Stimulated activated CD8-positive, alpha-beta memory T cell treated with anti-CD3 and anti-CD28 coated beads, Interleukin-12 subunit alpha, Interleukin-12 subunit beta, amount 100 ng/mL, for 1 hour (primary cell): ENCODE results near the gene ANKRD23.
"Not testable (repeated sequence)": the region's sequence is repeated elsewhere in the genome, so short reads cannot be mapped to it uniquely, and the experiment has no call there.

Source experiments
- DNase-seq: peaks from one replicate; pipeline ENCODE4 v3.0.0-alpha.2; 2020; ENCODE audit warnings: low read depth

Gene ANKRD23

DNA sequence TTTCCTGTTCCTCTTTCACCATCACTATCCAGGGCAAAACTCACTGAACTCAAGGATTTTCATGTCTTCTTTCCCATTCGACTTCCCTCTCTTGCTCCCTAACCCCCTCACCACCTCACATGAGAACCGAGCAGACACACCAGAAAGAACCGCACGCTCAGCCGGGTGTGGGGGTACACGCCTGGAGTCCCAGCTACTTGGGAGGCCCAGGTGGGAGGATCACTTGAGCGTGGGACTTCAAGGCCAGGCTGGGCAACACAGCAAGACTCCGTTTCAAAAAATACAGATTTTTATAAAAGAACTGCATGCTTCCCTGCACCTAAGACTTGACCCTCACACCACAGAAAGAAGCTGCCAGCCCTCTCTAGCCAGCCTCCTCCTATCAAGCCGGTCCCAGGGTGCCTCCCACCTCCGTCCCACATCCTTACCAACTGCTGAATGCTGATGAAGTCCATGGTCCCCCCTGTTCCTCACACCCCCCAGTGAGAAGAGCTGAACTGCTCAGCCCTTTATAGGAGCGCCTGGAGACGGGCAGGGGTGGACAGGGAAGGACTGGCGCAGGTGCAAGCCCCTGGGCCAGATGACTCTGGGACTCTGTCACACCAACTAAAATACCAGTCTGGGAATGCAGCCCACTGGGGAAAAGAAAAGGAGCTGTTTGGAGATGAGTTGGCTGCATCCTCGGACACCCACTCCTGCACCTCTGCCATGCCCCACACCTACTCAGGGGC is at the start of gene ANKRD23:
Gene ANKRD23 (minus strand): TSS at position 484 of the 731 bp plus-strand sequence. CDS start 29 bp downstream, at position 455.
- no peak for DNase-seq

GRCh38 chr2:96891591-96892333 is 47.9 kb upstream of the ANKRD23 start:
- no peak for DNase-seq

DNA sequence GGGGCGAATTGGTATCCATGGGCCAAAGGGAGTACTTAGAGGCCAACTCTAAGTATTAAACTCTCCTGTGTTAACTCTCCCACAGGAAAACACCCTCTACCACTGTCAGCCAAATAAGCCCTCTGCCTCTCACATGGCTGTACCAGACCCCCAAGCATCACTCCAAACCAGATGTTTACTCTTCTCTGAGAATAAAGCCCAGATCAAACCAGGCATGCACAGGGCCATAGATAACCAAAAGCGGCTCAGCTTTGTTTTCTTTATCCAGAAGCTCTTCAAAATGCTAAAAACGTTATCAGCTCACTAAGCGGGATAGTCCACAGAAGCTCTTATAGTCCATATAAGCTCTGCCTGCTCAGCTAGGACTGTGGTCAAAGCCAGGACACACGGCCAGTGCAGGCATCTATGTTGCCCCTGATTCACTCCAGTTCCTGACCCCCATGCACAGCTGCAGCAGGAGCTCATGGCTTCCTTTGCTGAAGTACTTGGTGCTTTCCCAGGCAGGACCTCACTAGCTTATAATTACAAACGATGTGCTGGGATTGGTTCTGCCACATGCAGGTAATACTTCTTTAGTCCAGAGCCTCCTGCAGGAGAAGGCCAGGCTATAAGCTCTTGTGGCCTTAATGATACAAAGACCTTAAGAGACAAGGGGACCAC is 47.0 kb upstream of the ANKRD23 start:
- no peak for DNase-seq

- no peak for DNase-seq
Observed at GRCh38 chr2:96890252-96890651, 46.4 kb upstream of the ANKRD23 start.

GRCh38 chr2:96889502-96889901 is 45.7 kb upstream of the ANKRD23 start:
- DNase-seq: not testable (repeated sequence)

DNA sequence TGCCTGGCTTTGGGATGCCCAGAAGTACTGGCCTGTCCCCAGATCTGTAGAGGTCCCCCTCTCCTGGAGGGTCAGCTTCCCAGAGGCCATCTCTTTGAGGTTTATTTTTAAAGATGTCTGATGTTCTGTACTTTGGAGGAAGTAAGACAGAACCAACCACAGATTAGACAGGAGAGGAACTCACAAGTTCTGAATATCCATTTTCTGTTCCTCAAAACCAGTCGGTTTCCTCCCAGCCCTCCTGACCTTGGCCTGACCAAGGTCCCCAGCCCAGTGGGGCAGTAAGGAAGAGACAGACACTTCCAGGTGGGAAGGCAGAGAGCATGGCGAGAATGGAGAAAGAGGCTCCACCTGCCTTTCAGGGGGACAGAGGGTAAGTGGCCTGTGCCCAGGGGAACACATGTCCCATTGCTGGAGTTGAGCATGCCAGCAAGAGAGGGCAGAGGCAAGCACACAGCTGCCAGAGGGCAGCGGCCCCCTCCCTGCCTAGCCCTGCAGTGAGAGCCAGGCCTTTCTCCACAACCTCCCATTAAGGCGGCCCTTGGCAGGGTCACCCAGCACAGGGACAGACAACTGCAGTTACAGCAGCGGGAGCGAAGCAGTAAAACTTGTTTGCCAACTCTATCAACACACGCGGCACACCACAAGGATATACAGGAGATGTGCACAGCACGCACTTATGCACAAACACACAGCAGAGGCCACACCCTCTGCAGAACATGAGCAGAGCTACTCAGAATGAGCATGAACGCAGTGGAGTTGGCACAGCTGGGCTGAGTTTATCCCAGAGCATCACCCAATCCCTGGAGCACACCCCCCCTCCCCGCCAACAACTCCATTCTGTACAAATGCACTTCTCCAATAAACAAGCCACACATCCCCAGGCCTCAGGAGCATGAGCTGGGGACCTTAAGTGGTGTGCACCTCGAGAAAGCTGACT is 44.5 kb upstream of the ANKRD23 start:
- no peak for DNase-seq

DNA sequence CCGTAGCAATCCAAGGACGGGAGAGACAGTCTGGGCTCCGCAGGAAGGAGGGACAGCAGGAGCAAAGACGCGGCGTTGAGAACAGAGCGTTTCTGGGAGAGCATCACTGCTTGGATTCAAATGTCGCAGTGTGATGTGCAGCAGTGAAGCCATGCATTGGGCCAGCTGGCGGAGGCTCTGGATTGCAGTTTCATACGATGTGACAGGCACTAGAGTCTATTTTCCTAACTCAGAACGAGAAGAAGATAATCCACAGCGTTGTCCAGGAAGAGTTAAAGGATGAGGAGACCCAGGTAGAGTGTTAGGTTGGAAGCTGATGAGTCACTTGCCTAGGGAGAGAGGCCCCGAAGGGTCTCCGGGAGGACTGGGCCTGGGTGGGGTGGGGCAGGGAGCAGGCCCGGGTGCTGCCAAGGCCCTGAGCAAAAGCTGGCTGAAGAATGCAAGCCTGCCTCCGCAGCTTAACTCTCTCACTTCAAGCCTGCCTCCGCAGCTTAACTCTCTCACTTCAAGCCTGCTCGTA is 43.7 kb upstream of the ANKRD23 start:
- no peak for DNase-seq

GRCh38 chr2:96885432-96886347 is 41.9 kb upstream of the ANKRD23 start:
- DNase-seq: no peak

DNA sequence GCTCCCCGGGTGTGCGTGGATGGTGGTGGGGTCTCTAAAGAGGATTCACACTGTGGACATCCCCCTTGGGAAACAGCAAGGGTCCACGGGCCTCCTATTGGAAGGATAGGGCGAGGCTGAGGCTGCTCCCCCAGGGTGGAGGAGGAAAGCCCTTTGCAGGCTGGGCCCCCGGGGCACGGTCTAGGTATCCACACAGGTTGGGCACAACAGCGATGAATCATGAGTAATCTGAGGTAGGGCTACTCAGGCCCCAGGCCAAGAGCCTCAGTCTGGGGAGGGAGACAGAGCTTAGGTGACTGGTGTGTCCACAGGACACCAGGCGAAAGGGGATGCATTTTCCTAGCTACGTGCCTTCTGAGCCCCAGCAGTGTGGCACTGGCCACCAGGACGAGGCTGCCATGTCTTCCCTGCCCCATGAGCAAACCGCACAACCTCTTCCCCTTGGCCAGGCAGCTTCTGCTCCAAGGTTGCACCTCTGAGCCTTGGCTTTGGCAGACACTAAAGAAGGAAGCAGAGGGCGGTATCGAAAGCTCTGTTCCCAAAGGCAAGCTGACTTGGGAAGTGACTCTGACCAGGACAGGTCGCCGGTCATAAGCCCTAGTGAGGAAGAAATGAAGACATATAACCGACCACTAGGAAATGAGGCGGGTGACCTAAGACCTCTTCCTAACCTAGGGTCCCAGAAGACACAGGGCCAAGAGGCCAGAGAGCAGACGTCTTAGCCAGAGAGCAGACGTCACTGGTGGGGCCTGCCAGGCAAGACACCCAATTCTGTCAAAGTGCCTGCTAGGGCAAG is 40.7 kb upstream of the ANKRD23 start:
- DNase-seq: no peak

DNA sequence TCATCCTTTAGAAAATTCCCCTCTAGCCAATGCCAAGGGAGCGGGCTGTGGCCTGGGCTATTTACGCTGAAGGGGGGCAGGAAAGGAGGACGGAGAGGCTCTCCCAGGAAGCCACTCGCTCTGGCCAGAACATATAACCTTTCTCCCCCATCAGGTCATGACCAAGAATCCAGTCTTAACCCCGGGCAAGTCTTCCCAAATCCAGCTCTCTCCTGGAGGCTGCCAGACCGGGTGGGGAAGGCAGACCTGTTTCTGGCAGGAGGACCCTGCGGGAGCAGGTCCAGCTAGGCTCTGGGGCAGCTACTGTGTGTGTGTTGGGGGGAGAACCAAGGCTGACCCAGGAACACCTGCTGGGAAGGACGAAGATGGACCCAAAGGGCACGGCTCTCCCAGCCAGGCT is 39.5 kb upstream of the ANKRD23 start:
- DNase-seq: no peak

- no peak for DNase-seq
Observed at GRCh38 chr2:96882906-96883305, 39.1 kb upstream of the ANKRD23 start.

DNA sequence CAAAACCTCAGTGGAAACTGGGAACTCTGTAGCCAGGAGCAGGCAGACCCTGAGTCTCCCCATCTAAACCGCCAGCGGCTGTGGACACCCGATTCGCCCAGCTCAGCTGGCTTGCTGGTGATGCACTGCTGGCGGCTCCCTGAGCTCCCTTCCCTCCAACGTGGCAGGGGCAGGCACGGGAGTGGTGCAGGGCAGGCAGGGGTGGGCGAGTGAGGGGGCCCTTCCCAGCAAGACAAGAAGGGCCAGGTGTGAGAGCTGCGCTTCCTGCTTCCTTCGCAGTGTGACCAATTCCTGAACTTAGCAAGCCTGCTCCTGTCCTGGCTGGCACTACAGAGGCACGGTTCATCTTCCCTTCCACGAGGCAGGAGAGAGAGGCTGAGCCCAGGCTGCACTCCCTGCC is 38.4 kb upstream of the ANKRD23 start:
- no peak for DNase-seq

DNA sequence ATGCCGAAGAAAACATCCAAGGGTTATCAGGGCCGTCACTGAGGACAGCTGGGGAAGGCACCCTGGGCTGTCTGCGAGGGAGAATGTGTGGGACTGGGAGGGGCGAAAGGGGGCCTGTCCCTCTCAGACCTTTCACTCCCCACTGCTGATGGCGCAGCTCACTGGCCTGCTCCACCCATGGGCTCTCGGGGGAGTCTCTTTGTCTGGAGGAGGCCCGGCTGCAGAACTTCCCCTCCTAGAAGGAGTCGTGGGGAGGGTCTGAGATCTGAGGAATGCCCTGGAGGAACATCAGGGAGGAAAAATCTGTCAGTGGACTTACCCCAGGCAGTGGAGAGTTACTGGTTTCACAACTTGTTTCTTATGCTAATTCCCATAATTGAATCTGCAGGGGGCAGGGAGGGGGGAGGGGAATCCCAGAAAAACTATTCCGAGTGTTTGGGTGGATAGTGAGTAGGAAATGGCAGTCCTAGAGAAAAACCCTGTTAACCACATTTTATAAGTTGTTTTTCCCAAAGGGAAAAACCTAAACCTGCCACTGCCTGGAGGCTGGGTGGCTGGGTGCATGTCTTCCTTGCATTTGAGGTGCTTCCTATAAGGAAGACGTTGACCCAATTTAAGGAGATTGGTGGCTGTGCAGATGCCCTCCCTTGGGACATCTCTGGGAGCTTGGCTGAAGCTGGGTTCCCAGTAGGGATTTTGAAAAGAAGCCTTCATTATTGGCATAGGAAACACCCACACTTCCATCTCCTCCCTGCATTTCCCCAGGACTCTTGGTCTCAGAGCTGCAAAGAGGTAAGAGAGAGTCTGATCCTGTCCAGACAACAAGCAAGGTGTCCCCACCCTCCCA is 37.8 kb upstream of the ANKRD23 start:
- no peak for DNase-seq

DNA sequence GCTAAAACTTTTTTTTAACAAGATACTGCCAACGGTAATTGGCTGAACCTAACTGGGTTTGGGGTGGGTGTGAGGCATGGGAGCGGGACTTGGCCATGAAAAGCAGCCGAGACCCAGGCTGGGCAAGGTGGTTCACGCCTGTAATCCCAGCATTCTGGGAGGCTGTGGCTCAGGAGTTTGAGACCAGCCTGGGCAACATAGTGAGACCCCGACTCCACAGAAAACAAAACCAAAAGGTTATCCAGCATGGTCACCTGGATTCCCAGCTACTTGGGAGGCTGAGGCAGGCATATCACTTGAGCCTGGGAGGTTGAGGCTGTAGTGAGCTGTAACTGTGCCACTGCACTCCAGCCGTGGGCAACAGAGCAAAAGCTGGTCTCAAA is 37.1 kb upstream of the ANKRD23 start:
- DNase-seq: no peak

GRCh38 chr2:96879545-96880040 is 35.8 kb upstream of the ANKRD23 start:
- DNase-seq: no peak

GRCh38 chr2:96878796-96879544 is 35.1 kb upstream of the ANKRD23 start:
- DNase-seq: no peak

- no peak for DNase-seq
Observed at GRCh38 chr2:96878171-96878570, 34.4 kb upstream of the ANKRD23 start.

DNA sequence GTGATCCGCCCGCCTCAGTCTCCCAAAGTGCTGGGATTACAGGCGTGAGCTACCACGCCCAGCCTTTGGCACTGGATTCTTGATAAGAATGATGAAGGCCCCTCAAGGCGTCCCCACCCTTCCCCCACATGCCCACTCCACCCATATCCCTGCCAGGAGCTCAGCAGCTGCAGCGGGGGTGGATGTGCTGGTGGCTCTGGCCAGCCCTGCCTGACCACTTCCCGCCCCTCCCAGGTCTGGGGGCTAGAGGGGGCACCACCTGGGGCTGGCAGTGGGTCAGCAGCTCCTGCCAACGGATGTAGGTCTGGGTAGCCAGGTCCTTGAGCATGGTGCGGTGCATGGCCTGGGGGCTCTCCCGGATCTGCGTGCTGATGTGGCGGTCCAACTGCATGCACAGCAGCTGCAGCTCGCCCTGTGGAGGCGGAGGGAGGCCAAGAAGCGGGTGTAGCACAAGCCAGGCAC is 33.8 kb upstream of the ANKRD23 start:
- DNase-seq: no peak
